Stimulated activated CD8-positive, alpha-beta memory T cell treated with anti-CD3 and anti-CD28 coated beads, Interleukin-7, amount 100 ng/mL, for 1 hour (primary cell): ENCODE results near the gene PAX5.

Experiments
- DNase-seq, 2 donors: peaks; one replicate each; pipeline ENCODE4 v3.0.0-alpha.2; 2020; ENCODE audit warnings: low read depth in 2 of 2

PAX5 gene

DNA sequence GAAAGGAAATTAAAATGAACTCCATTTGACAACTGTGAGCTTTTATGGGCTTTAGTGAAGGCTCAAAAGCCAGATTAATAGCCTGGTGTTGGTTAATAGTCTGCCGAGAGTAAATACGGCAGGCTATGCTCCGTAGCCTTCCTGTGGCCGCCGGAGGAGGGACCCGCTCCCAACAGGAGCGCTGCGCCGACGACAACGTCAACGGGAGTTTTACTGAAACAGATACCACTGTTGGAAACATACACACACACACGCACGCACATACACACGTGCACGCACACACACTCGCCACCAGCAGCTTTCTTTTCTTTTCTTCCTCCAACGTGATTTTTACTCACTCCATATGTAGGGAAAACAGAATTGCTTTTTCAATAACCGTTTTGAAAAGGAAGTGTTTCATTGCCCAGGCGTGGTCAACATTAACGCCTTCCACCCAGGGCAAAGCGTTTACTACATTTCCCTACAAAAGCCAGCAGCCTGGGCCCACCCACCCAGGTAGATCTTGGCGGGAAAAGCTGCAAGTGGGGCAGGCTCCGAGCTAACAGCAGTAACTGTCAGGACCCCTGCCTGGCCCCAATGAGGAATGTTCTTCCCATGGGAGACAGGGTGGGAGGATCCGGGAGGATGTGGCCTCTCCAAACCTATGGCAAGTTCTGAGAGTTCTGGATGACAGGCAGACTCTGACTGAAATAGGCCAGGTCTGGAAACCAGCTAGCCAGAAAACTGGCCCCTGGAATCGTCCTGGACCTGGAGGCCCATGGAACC, 72.3 kb downstream of the PAX5 start:
- DNase-seq: no peak

DNA sequence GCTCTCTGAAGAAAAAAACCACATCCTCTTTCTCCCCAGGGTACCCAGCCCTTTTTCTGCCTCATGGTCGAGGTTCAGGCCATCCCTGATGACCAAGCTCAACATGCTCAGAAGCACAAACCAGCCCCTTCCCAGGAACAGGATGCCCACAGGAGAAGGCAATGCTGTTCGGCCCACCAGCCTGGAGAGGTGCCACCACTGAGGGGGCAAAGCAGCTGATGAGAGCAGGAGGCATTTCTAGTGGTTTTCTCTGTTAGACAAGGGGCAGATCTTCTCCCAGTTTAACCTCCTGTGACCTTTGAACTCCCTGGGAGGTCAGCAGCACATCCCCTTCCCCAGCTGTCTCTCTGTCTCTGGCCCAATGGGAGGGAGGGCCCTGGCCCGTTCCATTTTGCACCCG, 73.0 kb downstream of the PAX5 start:
- no peak for DNase-seq

DNA sequence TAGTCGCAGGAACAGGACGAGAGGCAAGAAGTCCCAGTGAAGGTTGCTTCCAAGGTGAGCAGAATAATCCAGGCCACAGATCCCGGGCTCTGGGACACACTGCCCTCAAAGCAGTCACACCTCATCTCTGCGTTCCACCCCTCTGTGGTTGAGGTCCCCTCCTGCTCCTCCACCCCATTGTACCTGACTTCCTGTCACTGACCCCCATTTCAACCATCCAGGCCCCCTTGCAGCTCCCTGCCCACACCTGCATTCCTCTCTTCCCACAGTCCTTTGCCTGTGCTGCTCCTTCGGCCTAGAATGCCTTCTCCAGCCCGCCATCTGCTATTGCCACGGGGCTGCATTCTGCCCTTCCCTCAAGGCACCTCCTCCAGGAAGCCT, 73.5 kb downstream of the PAX5 start:
- DNase-seq: no peak

GRCh38 chr9:36959681-36960574, 74.1 kb downstream of the PAX5 start:
- no peak for DNase-seq

DNA sequence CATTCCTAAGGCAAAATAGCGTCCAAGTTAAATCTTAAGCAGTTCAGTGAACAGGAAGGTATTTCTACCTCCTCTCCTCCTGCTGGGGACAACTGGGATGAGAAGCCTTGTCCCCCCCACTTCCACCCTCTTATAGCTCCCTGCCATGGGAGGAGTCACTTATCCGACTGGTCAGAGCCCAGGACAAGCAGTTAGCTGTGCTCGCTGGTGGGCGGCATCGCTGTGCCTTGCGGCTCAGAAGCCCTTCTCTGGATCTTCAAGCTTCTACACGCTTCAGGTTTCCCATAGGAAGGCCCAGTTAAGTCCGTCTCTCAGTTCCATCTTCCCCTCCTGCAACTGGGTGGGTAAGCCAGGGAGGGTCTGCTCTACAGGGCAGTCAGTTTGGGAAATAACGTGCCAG, 77.2 kb downstream of the PAX5 start:
- DNase-seq: no peak

DNA sequence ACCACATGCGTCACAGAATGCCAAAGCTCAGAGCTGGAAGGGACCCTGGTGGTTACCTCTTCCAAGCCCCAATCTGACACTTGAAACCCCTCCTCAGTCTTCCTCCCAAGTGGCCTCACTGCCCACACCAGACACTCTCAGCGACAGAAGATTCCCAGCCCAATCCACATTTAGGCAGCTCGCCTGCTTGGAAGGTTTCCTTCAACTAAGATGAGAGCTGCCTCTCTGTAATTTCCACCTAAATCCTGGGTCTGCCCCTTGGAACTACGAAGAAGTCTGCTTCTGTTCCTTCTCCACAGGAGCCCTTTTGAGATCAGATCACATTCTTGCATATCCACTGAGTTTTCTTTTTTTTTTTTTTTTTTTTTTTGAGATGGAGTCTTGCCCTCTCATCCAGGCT, 83.7 kb downstream of the PAX5 start:
- no peak for DNase-seq

GRCh38 chr9:36949466-36949865, 84.6 kb downstream of the PAX5 start:
- no peak for DNase-seq

DNA sequence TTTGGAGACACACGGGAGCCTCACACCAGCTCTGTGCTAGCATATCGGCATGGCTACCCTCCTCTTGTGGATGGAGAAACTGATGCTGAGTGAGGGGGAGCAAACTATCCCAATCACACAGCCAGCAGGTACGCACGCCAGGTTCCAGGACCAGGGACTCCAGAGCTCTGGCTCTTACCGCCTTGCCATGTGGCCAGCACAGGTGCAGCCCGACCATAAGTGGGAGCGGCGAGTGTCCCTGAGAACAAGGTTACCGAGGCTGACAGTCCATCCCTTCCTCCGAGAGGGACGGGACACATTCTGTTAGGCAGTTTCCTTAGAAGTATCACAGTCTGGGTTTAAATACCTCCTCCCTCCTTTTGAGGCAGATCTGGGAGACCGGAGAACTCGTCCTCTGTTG, 86.0 kb downstream of the PAX5 start:
- no peak for DNase-seq

DNA sequence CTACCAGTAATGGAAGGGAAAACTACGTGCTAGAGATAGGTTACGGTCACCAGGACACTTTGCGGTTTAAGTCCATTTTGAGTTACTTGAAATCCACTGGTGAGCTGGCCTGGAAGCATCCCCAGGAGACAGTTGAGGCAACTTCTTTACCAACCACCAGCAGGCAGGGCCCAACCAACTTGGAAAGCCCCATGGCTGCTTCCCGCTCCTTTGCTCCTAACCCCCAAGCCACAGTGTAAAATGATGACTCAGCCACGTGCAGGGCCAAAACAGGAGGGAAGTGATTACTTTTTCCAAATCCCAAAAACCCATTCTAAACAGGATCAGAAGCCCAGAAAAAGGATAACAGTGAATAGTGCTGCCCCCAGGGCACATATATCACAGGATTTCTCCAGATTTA, 87.4 kb downstream of the PAX5 start:
- no peak for DNase-seq

GRCh38 chr9:36945999-36946398, 88.1 kb downstream of the PAX5 start:
- DNase-seq: no peak

DNA sequence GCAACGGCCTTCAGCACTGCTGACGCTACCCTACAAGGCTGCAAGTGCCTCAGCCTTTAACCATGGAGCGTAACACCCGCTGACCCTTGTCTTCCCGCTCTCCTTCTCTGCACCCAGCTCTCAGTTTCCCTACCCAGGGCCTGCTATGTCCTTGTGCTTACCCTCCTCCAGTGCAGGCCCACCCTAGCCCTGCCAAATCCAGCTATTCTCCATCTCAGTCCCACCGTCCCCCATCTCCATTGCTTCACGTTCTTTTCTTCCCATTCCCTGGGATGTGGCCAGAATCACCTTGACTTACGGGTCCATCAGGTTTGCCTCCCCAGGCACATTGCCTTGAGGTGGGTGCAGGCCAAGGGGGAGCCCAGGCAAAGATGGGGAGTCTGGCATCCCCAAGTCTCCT, 91.2 kb downstream of the PAX5 start:
- DNase-seq: no peak

DNA sequence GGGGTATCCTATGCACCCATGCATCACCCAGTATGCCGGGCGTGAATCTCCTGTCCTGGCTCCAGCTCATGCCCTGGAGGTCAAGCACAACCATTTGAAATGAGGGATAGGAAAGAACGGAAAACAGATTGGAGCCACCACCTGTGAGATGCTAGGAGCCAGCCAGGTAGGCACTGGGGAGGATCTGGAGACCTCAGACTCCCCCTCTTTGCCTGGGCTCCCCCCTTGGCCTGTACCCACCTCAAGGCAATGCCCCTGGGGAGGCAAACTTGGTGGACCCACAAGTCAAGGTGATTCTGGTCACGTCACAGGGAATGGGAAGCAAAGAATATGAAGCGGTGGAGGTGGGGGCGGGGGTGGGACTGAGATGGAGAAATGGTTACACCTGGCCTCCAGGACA, 92.6 kb downstream of the PAX5 start:
- no peak for DNase-seq

GRCh38 chr9:36940881-36941280, 93.2 kb downstream of the PAX5 start:
- DNase-seq: no peak

DNA sequence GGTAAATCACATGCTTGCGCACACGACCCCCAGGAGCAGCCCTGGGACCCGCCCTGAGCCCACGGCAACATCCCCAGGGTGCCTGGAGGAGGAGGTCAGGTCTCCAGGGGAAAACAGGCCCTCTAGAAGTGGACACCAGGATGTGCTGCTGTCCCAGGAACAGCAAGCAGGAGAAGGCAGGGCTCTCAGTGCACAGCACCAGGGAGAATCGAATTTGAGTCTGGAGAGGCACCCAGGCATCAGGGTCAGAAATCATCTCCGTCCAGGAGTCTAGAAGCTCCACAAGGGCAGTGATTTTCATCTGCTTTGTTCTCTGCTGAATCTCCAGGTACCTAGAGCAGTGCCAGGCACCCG, 93.6 kb downstream of the PAX5 start:
- no peak for DNase-seq

DNA sequence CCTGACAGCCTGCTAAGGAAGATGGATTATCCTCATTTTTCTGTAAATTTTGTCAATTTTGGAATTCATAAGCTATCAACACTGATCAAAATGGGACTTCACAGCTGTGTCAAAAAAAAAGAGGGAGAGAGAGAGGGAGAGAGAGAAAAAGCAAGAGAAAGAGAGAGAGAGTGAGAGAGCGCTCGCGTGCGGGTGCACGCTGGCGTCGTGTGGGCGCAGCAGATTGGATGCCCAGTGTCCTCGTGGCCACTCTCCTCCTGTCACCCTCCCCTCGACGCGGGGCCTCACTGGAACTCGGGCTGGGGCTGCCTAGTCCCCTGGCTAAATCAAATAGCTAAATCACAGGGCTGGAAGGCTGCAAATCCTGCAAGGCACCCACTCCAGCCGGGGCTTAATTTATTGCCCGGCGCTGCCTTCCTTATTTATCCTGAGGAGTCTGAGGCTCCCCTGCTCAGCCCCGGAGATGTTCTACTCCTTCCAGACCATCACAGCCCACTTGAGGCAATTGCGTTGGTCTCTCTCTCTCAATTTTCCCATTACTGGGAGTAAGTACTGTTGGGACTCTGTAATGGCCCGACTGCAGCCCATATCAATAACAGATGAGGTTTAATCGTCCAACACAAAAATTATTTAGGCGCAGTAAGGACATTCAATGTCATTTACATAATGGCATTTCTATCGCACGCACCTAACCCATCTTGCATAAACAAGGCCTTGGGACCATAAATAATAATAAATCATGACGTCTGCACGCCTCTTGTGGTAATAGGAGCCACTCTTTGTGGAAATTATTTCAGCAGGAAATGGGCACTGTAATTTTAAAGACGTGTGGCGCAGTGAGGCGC, 94.2 kb downstream of the PAX5 start:
- no peak for DNase-seq

DNA sequence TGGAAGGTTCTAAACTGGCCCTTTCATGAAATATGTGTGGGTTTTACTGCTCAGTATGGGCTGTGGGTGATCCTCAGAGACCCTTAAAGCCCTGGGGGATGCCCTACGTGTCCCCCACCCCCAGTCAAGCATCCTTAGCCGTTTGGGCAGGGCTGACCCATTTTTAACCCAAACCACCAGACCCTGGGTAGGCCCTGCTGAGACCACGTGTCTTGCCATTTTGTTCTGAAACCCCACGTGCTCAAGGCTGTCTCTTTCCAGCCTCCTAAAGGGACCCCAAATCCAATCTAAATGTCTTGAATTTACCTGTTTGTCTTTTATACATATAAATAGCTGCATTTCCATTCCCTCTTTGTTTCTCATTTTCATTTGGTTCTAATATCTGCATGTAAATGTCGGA, 94.9 kb downstream of the PAX5 start:
- no peak for DNase-seq

DNA sequence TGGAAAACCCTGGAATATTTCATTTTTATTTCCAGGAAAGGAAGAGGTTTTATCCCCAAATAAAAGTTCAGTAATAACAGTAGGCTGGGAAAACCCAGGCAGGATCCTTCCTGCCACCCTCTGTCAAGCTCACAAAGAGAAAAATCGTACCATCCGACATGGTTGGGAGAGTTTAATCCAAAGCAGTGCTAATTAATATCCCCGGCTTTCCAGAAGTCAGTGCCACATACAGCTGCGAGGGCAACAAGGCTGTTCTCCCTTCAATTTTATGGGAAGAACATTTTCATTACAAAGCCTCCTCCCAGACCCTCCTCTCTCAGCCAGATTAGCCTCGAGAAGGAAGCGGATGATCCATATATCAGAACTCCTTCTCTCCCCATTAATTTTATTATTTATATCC, 95.5 kb downstream of the PAX5 start:
- DNase-seq: no peak

- DNase-seq: no peak
Measured at GRCh38 chr9:36937951-36938350, 96.1 kb downstream of the PAX5 start.

DNA sequence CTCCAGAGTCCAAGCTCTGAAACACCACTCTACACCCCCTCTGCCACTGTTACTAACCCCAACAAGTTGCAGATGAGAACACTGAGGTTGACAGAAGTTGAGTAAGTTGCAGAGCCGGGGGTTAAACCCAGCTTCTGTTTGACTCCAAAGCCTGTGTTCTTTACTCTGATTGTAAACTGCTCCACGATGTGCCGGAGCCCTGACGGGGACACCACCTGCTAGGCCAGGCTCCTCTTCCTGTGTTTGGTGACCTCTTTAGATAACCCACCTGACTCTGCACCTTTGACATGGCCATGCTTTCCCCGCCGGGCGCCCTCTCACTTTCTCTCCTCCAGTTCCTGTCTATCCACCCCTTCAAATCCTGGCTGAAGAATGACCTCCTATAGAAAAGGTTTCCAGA, 96.7 kb downstream of the PAX5 start:
- no peak for DNase-seq

- no peak for DNase-seq
Measured at GRCh38 chr9:36936498-36936831, 97.6 kb downstream of the PAX5 start.

- DNase-seq: no peak
Measured at GRCh38 chr9:36935768-36936497, 98.1 kb downstream of the PAX5 start.

DNA sequence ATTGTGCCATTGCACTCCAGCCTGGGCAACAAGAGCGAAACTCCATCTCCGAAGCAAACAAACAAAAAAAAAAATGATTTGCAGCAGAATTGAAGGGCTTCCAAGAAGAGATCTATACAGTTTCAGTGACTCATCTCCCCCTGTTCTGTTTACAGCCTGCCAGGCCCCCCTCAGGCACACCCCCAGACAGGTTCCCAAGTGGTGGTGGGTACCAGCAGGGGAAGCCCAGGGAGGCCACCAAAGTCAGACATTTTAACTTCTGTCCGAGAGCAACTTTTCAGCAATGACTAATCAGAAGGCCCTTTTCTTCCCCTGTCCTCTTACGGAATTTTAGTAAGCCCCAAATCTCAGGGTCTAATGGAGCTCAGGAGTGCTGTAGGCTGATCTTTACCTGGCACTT, 98.7 kb downstream of the PAX5 start:
- DNase-seq: no peak
